ENCODE measurements around the gene CPLX3.

CPLX3 gene

GRCh38 chr15:74830868-74831267 lies 4.4 kb downstream of the CPLX3 start:
- no peak overlapping the region for H3K4me2 ChIP-seq
- no peak overlapping the region for H3K9ac ChIP-seq
- no peak overlapping the region for H2AFZ ChIP-seq (ENCODE audit: low read depth)
- H3K79me2 ChIP-seq (ENCODE audit: insufficient read depth, low read depth), result no peaks in the 10 kb centered on the region
- no peaks in the 10 kb centered on the region for H4K20me1 ChIP-seq (ENCODE audit: insufficient read depth)
- H3K27ac ChIP-seq, result no peak overlapping the region
- H3K4me1 ChIP-seq (ENCODE audit: low read depth, poor library complexity, severe bottlenecking), result no peaks in the 10 kb centered on the region
- no peaks in the 10 kb centered on the region for H3K36me3 ChIP-seq (ENCODE audit: insufficient read depth)
- TF ChIP-seq, protein P1, sequence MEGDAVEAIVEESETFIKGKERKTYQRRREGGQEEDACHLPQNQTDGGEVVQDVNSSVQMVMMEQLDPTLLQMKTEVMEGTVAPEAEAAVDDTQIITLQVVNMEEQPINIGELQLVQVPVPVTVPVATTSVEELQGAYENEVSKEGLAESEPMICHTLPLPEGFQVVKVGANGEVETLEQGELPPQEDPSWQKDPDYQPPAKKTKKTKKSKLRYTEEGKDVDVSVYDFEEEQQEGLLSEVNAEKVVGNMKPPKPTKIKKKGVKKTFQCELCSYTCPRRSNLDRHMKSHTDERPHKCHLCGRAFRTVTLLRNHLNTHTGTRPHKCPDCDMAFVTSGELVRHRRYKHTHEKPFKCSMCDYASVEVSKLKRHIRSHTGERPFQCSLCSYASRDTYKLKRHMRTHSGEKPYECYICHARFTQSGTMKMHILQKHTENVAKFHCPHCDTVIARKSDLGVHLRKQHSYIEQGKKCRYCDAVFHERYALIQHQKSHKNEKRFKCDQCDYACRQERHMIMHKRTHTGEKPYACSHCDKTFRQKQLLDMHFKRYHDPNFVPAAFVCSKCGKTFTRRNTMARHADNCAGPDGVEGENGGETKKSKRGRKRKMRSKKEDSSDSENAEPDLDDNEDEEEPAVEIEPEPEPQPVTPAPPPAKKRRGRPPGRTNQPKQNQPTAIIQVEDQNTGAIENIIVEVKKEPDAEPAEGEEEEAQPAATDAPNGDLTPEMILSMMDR (conservative IDR thresholded peaks at IDR 0.05; ENCODE audit: low read depth, low read length), result no peak
- H3K4me3 ChIP-seq (IDR thresholded peaks at IDR 0.05; ENCODE audit: insufficient read depth, low read depth, low read length), result no peak overlapping the region
- peaks cover 37% of the 10 kb centered on the region for H3K27me3 ChIP-seq (ENCODE audit: insufficient read depth, low read depth)

GRCh38 chr15:74831813-74832495 lies 5.5 kb downstream of the CPLX3 start:
- TF ChIP-seq, protein P1 (conservative IDR thresholded peaks at IDR 0.05; ENCODE audit: low read depth, low read length), result no peak
- no peak overlapping the region for H3K4me3 ChIP-seq (IDR thresholded peaks at IDR 0.05; ENCODE audit: insufficient read depth, low read depth, low read length)
- H3K36me3 ChIP-seq (ENCODE audit: insufficient read depth), result no peaks in the 10 kb centered on the region
- no peak overlapping the region for H3K9ac ChIP-seq
- H3K79me2 ChIP-seq (ENCODE audit: insufficient read depth, low read depth), result no peaks in the 10 kb centered on the region
- no peak overlapping the region for H2AFZ ChIP-seq (ENCODE audit: low read depth)
- H4K20me1 ChIP-seq (ENCODE audit: insufficient read depth), result no peaks in the 10 kb centered on the region
- no peak overlapping the region for H3K4me2 ChIP-seq
- H3K27me3 ChIP-seq (ENCODE audit: insufficient read depth, low read depth), result peaks cover 29% of the 10 kb centered on the region
- H3K4me1 ChIP-seq (ENCODE audit: low read depth, poor library complexity, severe bottlenecking), result no peaks in the 10 kb centered on the region
- H3K27ac ChIP-seq, result no peak overlapping the region

- Histone ChIP-seq H4K20me1 (ENCODE audit: insufficient read depth) (no peaks in the 10 kb centered on the region), H2AFZ (ENCODE audit: low read depth) (no peak overlapping the region), H3K27ac (no peak overlapping the region), H3K27me3 (ENCODE audit: insufficient read depth, low read depth) (peaks cover 21% of the 10 kb centered on the region), H3K9ac (no peak overlapping the region), H3K4me2 (no peak overlapping the region), H3K4me3 (IDR thresholded peaks at IDR 0.05; ENCODE audit: insufficient read depth, low read depth, low read length) (no peak overlapping the region), H3K4me1 (ENCODE audit: low read depth, poor library complexity, severe bottlenecking) (no peaks in the 10 kb centered on the region), H3K36me3 (ENCODE audit: insufficient read depth) (no peaks in the 10 kb centered on the region), H3K79me2 (ENCODE audit: insufficient read depth, low read depth) (no peaks in the 10 kb centered on the region)
- TF ChIP-seq, protein P1 (conservative IDR thresholded peaks at IDR 0.05; ENCODE audit: low read depth, low read length), result no peak
Measured at GRCh38 chr15:74832826-74833225, 6.4 kb downstream of the CPLX3 start.

GRCh38 chr15:74833376-74834107 lies 7.1 kb downstream of the CPLX3 start:
- H3K4me2 ChIP-seq, result no peak overlapping the region
- H3K9ac ChIP-seq, result no peak overlapping the region
- no peaks in the 10 kb centered on the region for H3K36me3 ChIP-seq (ENCODE audit: insufficient read depth)
- peaks cover 16% of the 10 kb centered on the region for H3K27me3 ChIP-seq (ENCODE audit: insufficient read depth, low read depth)
- H3K27ac ChIP-seq, result no peak overlapping the region
- no peaks in the 10 kb centered on the region for H4K20me1 ChIP-seq (ENCODE audit: insufficient read depth)
- H3K79me2 ChIP-seq (ENCODE audit: insufficient read depth, low read depth), result no peaks in the 10 kb centered on the region
- H3K4me1 ChIP-seq (ENCODE audit: low read depth, poor library complexity, severe bottlenecking), result no peaks in the 10 kb centered on the region
- no peak overlapping the region for H3K4me3 ChIP-seq (IDR thresholded peaks at IDR 0.05; ENCODE audit: insufficient read depth, low read depth, low read length)
- H2AFZ ChIP-seq (ENCODE audit: low read depth), result no peak overlapping the region
- TF ChIP-seq, protein P1 (conservative IDR thresholded peaks at IDR 0.05; ENCODE audit: low read depth, low read length), result no peak

All from KMS-11 (cell line).